Gastroesophageal sphincter (tissue), 4 donors: Measurements from ENCODE around the gene GZMA. TPM values are rescaled to one million over a fixed set of nuclear protein-coding genes. Genes with fewer than 3 reads are reported as not detected.
"Not testable (repeated sequence)": the region's sequence is repeated elsewhere in the genome, so short reads cannot be mapped to it uniquely, and the experiment has no call there.

Source experiments
- ATAC-seq: fragments of 150-250 bp; one replicate; pipeline ENCODE4 v1.9.1; 2016; ENCODE audit warnings: mild to moderate bottlenecking, moderate library complexity
- H3K27ac ChIP-seq, 4 donors: fragments of 200-600 bp; sonication (generic) in 3 of 4; 1 replicate in 3 of 4; 2 replicates in 1 of 4; pipeline ENCODE4 v1.5.1; 2016 to 2019
- H3K27me3 ChIP-seq: fragments of 200-600 bp; sonication (generic); one replicate; pipeline ENCODE4 v1.5.1; 2019
- H3K36me3 ChIP-seq, 2 donors: fragments of 200-600 bp; sonication (generic); one replicate each; pipeline ENCODE4 v1.5.1; 2019; ENCODE audit warnings: control low read depth in 1 of 2
- H3K4me1 ChIP-seq, 3 donors: fragments of 200-600 bp; sonication (generic); 1 replicate in 2 of 3; 2 replicates in 1 of 3; pipeline ENCODE4 v1.5.1; 2016 to 2019; ENCODE audit warnings: control low read depth in 2 of 3
- H3K4me3 ChIP-seq, 2 donors: fragments of 200-600 bp; sonication (generic); one replicate each; pipeline ENCODE4 v1.5.1; 2019; ENCODE audit warnings: mild to moderate bottlenecking in 1 of 2, moderate library complexity in 1 of 2
- H3K9me3 ChIP-seq, 3 donors: fragments of 200-600 bp; sonication (generic); one replicate each; pipeline ENCODE4 v1.5.1; 2017 to 2019; ENCODE audit warnings: control low read depth in 2 of 3
- EP300 ChIP-seq: sonication (generic); formaldehyde crosslinking; IDR thresholded peaks from one replicate; pipeline ENCODE4 v1.6.1; 2017; ENCODE audit warnings: antibody characterized with exemption, mild to moderate bottlenecking
- POLR2A ChIP-seq, 2 donors: fragments of 450-650 bp; IDR thresholded peaks; one replicate each; pipeline ENCODE4 v1.6.1; 2017; ENCODE audit warnings: antibody characterized with exemption in 2 of 2, mild to moderate bottlenecking in 2 of 2, moderate library complexity in 1 of 2
- POLR2AphosphoS5 ChIP-seq: sonication (generic); formaldehyde crosslinking; IDR thresholded peaks from one replicate; pipeline ENCODE4 v1.6.1; 2017; ENCODE audit warnings: antibody characterized with exemption
- WGBS, 2 donors: methylation state at CpG; one replicate each; pipeline ENCODE4 v1.1.5; 2018; ENCODE audit warnings: low coverage in 1 of 2; 5-methylcytosine and 5-hydroxymethylcytosine counted together
- total RNA-seq, 4 donors: library from RNA; depleted of rRNA; stranded (reverse); fragments of >200 nt; gene quantifications; one replicate each; pipeline ENCODE4 v1.1.0, GENCODE V29; 2016
- TF ChIP-seq, protein P1 (sequence below), 4 experiments: fragments of 200-600 bp in 2 of 4; fragments of 450-650 bp in 2 of 4; sonication (generic) in 1 of 4; IDR thresholded peaks; one replicate each; pipeline ENCODE4 v1.5.1; 2017 to 2019; ENCODE audit warnings: antibody characterized with exemption in 4 of 4, mild to moderate bottlenecking in 2 of 4, moderate library complexity in 2 of 4

Gene GZMA
- total RNA-seq, 4 donors from 2014 or later: 3.5 TPM; not detected in 3

DNA sequence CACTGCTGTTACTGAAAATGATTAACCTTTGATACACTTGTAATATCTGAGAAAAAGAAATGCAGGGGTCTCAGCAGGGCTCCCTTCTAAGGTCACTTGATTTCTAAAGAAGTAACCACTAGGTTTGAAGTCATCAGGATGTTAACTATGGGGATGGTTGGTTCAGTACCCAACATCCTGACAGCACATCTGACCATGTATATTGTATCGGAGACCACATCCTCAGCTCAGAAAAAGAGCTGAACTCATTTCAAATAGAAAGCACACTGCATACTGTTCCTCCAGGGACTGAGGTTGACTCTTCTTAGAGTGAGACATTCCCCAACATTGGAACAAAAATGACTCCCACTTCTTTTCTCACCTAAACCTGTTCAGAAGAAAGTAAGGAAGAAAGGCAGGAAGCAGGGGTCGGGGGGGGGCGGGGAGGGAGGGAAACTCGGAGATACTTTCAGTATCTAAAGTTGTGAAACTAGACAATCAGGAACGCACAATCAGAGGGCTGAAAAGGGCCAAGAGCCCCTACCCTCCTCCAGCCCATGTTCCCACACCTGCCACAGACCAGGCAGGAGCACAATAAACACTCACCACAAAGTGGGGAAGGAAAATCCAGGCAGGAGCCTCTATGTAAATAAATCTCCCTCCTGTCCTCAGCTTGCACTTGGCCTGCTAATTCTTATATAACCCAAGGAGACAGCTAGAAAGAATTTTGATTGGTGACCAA is 730 bp upstream of the GZMA start:
- no peak overlapping the region for H3K4me3 ChIP-seq
- no peak overlapping the region for H3K27ac ChIP-seq
- H3K36me3 ChIP-seq: no peaks in the 10 kb centered on the region
- ATAC-seq: no peak
- H3K9me3 ChIP-seq: peaks cover 0 to 3% (median 0%) of the 10 kb centered on the region in 3 donors
- peaks cover 6% of the 10 kb centered on the region for H3K27me3 ChIP-seq
- TF ChIP-seq POLR2AphosphoS5 (no peak), POLR2A (IDR thresholded peaks at IDR 0.05) (no peak), EP300 (no peak)
- TF ChIP-seq, protein P1, sequence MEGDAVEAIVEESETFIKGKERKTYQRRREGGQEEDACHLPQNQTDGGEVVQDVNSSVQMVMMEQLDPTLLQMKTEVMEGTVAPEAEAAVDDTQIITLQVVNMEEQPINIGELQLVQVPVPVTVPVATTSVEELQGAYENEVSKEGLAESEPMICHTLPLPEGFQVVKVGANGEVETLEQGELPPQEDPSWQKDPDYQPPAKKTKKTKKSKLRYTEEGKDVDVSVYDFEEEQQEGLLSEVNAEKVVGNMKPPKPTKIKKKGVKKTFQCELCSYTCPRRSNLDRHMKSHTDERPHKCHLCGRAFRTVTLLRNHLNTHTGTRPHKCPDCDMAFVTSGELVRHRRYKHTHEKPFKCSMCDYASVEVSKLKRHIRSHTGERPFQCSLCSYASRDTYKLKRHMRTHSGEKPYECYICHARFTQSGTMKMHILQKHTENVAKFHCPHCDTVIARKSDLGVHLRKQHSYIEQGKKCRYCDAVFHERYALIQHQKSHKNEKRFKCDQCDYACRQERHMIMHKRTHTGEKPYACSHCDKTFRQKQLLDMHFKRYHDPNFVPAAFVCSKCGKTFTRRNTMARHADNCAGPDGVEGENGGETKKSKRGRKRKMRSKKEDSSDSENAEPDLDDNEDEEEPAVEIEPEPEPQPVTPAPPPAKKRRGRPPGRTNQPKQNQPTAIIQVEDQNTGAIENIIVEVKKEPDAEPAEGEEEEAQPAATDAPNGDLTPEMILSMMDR (IDR thresholded peaks at IDR 0.05): no peak
- H3K4me1 ChIP-seq: no peaks in the 10 kb centered on the region
- 25 to 41% methylated on average over 2 to 4 of the region's 5 CpGs for WGBS, 2 donors

DNA sequence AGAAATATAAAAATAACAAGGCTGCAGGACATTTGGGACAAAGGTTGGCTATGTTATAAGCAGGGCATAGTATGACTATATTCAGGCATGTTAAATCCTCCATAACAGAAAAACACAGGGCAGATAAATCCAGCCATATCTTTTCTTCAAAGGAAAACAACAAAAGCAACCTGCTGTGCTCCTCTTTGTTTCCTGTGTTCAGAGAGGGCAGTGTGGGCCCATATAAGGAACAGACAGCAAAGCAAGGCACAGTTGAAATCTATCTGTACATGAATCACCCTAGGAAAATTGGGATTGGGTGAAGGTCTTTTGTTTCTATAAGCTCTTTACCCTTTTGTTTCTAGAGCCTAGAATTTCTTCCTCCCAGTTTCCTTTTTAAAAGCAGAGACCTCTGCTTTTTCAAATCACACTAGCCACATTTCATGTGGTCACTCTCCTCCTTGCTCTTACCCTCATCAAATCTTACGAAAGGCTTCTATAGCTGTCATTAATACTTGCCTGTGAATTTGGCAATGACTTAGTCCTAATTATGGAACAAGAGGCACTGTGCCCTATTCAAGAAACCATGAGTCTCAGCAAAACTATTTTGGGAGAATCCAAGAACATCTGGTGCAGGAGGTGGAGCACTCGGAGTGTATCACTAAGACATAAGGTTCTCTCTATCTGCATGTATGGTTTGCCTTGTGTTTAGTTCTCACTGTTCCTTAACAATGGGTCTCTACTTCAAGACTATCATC is 1.8 kb downstream of the GZMA start:
- no peaks in the 10 kb centered on the region for H3K4me1 ChIP-seq
- H3K27ac ChIP-seq: no peak overlapping the region
- 65 to 70% methylated on average over 2 of the region's 2 CpGs for WGBS, 2 donors
- no peak for ATAC-seq
- no peaks in the 10 kb centered on the region for H3K27me3 ChIP-seq
- TF ChIP-seq, protein P1 (IDR thresholded peaks at IDR 0.05): no peak
- no peak for TF ChIP-seq POLR2AphosphoS5
- TF ChIP-seq POLR2A (IDR thresholded peaks at IDR 0.05): no peak
- TF ChIP-seq EP300: no peak
- H3K4me3 ChIP-seq: no peak overlapping the region
- H3K9me3 ChIP-seq: peaks cover 0 to 3% (median 0%) of the 10 kb centered on the region in 3 donors
- H3K36me3 ChIP-seq: no peaks in the 10 kb centered on the region

DNA sequence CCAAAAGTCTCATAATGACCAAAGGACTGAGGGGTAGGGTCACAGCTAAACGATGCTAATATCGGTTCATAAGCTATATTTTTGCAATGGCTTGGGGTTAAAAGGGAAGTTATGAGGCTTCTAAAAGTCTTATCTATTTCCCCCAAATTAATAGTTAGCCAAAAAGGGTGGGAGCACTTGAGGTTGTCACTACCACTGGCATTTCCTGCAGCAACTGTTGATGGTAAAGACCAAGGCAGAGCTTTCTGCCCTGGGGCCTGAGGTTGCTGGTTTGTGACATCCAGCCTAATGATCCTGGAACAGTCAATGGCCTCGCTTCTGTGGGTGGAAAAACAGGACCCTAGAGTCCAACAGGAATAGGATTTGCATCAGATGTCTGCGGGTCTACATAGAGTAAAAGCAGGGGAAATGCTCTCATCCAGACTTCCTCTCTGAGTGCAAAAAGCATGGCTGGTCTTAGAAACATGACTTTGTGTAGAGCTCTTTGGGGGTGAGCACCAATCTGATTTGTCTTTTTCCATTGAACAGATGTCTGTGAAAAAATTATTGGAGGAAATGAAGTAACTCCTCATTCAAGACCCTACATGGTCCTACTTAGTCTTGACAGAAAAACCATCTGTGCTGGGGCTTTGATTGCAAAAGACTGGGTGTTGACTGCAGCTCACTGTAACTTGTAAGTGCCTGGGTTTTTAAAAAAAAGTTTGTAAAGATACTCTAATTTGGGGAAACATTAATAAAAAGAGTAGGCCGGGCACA is 2.7 kb downstream of the GZMA start:
- Histone ChIP-seq H3K4me1 (no peaks in the 10 kb centered on the region), H3K36me3 (no peaks in the 10 kb centered on the region), H3K27me3 (no peaks in the 10 kb centered on the region), H3K4me3 (no peak overlapping the region), H3K27ac (no peak overlapping the region), H3K9me3 (peaks cover 0 to 3% (median 0%) of the 10 kb centered on the region in 3 donors)
- ATAC-seq: no peak
- WGBS, 2 donors: 90 to 92% methylated on average over 2 to 4 of the region's 5 CpGs
- TF ChIP-seq POLR2A (IDR thresholded peaks at IDR 0.05) (no peak), POLR2AphosphoS5 (no peak), EP300 (no peak)
- TF ChIP-seq, protein P1 (IDR thresholded peaks at IDR 0.05): no peak

DNA sequence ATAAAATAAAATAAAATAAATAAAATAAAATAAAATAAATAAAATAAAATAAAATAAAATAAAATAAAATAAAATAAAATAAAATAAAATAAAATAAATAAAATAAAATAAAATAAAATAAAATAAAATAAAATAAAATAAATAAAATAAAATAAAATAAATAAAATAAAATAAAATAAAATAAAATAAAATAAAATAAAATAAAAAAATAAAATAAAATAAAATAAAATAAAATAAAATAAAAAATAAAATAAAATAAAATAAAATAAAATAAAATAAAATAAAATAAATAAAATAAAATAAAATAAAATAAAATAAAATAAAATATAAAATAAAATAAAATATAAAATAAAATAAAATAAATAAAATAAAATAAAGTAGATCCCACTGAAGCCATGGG is 3.5 kb downstream of the GZMA start:
- not testable (repeated sequence) for H3K36me3 ChIP-seq, H3K4me3 ChIP-seq, ATAC-seq, H3K27me3 ChIP-seq, H3K4me1 ChIP-seq, H3K27ac ChIP-seq, H3K9me3 ChIP-seq

DNA sequence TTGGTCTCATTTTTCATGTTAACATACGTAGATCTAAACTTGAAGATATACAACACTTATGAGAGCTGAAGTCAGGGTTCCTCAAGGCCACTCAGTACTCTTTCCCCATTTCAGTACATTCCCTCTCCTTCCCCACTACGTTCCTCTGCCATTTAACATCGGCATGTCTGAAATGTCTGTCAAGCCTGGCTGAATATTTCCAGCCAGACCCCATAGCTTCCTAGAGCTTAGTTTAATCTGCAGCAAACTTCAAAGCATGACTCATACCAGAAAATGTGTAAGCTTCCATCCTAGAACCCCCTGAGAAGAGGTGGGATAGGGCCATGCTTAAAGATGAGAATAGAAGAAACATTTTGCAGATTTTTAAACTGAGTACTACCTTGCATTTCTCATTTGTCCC is 6.2 kb downstream of the GZMA start:
- Histone ChIP-seq H3K4me3 (no peak overlapping the region), H3K36me3 (no peaks in the 10 kb centered on the region), H3K4me1 (no peaks in the 10 kb centered on the region), H3K9me3 (no peaks in the 10 kb centered on the region), H3K27ac (no peak overlapping the region), H3K27me3 (no peaks in the 10 kb centered on the region)
- 57 to 61% methylated on average over 3 of the region's 3 CpGs for WGBS, 2 donors
- no peak for ATAC-seq
- TF ChIP-seq EP300: no peak
- TF ChIP-seq, protein P1 (IDR thresholded peaks at IDR 0.05): no peak
- TF ChIP-seq POLR2A (IDR thresholded peaks at IDR 0.05): no peak
- TF ChIP-seq POLR2AphosphoS5: no peak
